NCI-H2029 (cell line): ENCODE results near the gene MAPRE2.
"Not testable (repeated sequence)": the region's sequence is repeated elsewhere in the genome, so short reads cannot be mapped to it uniquely, and the experiment has no call there.

Source experiments
- DNase-seq: peaks from one replicate; lab custom pipeline; 2025; lab: John Stamatoyannopoulos, UW

Gene MAPRE2

GRCh38 chr18:35153609-35154272, 112.5 kb downstream of the MAPRE2 start:
- no peak for DNase-seq

GRCh38 chr18:35155398-35156117, 114.3 kb downstream of the MAPRE2 start:
- no peak for DNase-seq

GRCh38 chr18:35157181-35157580, 116.0 kb downstream of the MAPRE2 start:
- no peak for DNase-seq

GRCh38 chr18:35158728-35159450, 117.7 kb downstream of the MAPRE2 start:
- DNase-seq = peak; percentile 18

GRCh38 chr18:35159782-35160181, 118.6 kb downstream of the MAPRE2 start:
- no peak for DNase-seq

GRCh38 chr18:35161485-35161884, 120.3 kb downstream of the MAPRE2 start:
- no peak for DNase-seq

- DNase-seq = no peak
These were observed 120.7 kb downstream of the MAPRE2 start for GRCh38 chr18:35161934-35162333.

GRCh38 chr18:35163014-35163539, 121.9 kb downstream of the MAPRE2 start:
- DNase-seq = no peak

GRCh38 chr18:35163721-35164120, 122.5 kb downstream of the MAPRE2 start:
- DNase-seq = no peak

GRCh38 chr18:35164133-35164532, 122.9 kb downstream of the MAPRE2 start:
- no peak for DNase-seq

GRCh38 chr18:35167332-35167731, 126.1 kb downstream of the MAPRE2 start:
- no peak for DNase-seq

- no peak for DNase-seq
These were observed 126.6 kb downstream of the MAPRE2 start for GRCh38 chr18:35167857-35168256.

- not testable (repeated sequence) for DNase-seq
These were observed 129.1 kb downstream of the MAPRE2 start for GRCh38 chr18:35170323-35170722.

GRCh38 chr18:35171315-35171987, 130.2 kb downstream of the MAPRE2 start:
- peak; percentile 21 for DNase-seq

- peak; percentile 9 for DNase-seq
These were observed 130.8 kb downstream of the MAPRE2 start for GRCh38 chr18:35172009-35172408.

- DNase-seq = no peak
These were observed 131.3 kb downstream of the MAPRE2 start for GRCh38 chr18:35172451-35173035.

GRCh38 chr18:35174093-35174731, 133.0 kb downstream of the MAPRE2 start:
- DNase-seq = peak; percentile 88

GRCh38 chr18:35174745-35175144, 133.5 kb downstream of the MAPRE2 start:
- DNase-seq = no peak

- no peak for DNase-seq
These were observed 135.7 kb downstream of the MAPRE2 start for GRCh38 chr18:35176925-35177324.

- no peak for DNase-seq
These were observed 137.0 kb downstream of the MAPRE2 start for GRCh38 chr18:35178260-35178659.

- no peak for DNase-seq
These were observed 138.7 kb downstream of the MAPRE2 start for GRCh38 chr18:35179906-35180305.
